ENCODE results near the gene VSIG10L. TPM values are rescaled to one million over a fixed set of nuclear protein-coding genes. Genes with fewer than 3 reads are reported as not detected.

VSIG10L gene
- total RNA-seq, 1 donor from 2014 or later = 0.52 TPM

GRCh38 chr19:51339313-51339686 lies 2.6 kb downstream of the VSIG10L start:
- Histone ChIP-seq H3K27me3 (ENCODE audit: control insufficient read depth in 3 of 3, insufficient read depth in 3 of 3, low read length in 3 of 3) (peaks cover 0 to 9% (median 5%) of the 10 kb centered on the region in 3 donors), H3K9ac (ENCODE audit: low read depth in 1 of 3, low read length in 3 of 3) (no peak overlapping the region), H3K36me3 (ENCODE audit: control insufficient read depth in 3 of 3, insufficient read depth in 3 of 3, low read length in 3 of 3) (peaks cover 0 to 2% (median 0%) of the 10 kb centered on the region in 3 donors), H3K27ac (ENCODE audit: low read depth, low read length) (no peak overlapping the region), H3K4me3 (ENCODE audit: low read length in 3 of 3) (peak overlapping the region; percentile 50 to 68 (median 62)), H3K4me1 (ENCODE audit: control insufficient read depth in 3 of 3, insufficient read depth in 3 of 3, low read length in 3 of 3) (peaks cover 7 to 16% (median 8%) of the 10 kb centered on the region in 3 donors), H3K9me3 (ENCODE audit: control insufficient read depth in 3 of 3, low read length in 3 of 3) (no peaks in the 10 kb centered on the region)

GRCh38 chr19:51338563-51339312 lies 3.2 kb downstream of the VSIG10L start:
- no peaks in the 10 kb centered on the region for H3K9me3 ChIP-seq (ENCODE audit: control insufficient read depth in 3 of 3, low read length in 3 of 3)
- peak overlapping the region; percentile 50 to 68 (median 62) for H3K4me3 ChIP-seq (ENCODE audit: low read length in 3 of 3)
- no peaks in the 10 kb centered on the region for H3K36me3 ChIP-seq (ENCODE audit: control insufficient read depth in 3 of 3, insufficient read depth in 3 of 3, low read length in 3 of 3)
- peaks cover 7 to 16% (median 8%) of the 10 kb centered on the region in 3 donors for H3K4me1 ChIP-seq (ENCODE audit: control insufficient read depth in 3 of 3, insufficient read depth in 3 of 3, low read length in 3 of 3)
- peaks cover 0 to 9% (median 5%) of the 10 kb centered on the region in 3 donors for H3K27me3 ChIP-seq (ENCODE audit: control insufficient read depth in 3 of 3, insufficient read depth in 3 of 3, low read length in 3 of 3)
- peak overlapping the region in 1 of 3 donors; percentile 25 for H3K9ac ChIP-seq (ENCODE audit: low read depth in 1 of 3, low read length in 3 of 3)
- no peak overlapping the region for H3K27ac ChIP-seq (ENCODE audit: low read depth, low read length)

- Histone ChIP-seq H3K9ac (ENCODE audit: low read depth in 1 of 3, low read length in 3 of 3) (no peak overlapping the region), H3K9me3 (ENCODE audit: control insufficient read depth in 3 of 3, low read length in 3 of 3) (no peaks in the 10 kb centered on the region), H3K4me3 (ENCODE audit: low read length in 3 of 3) (no peak overlapping the region), H3K36me3 (ENCODE audit: control insufficient read depth in 3 of 3, insufficient read depth in 3 of 3, low read length in 3 of 3) (no peaks in the 10 kb centered on the region), H3K27me3 (ENCODE audit: control insufficient read depth in 3 of 3, insufficient read depth in 3 of 3, low read length in 3 of 3) (peaks cover 0 to 9% (median 5%) of the 10 kb centered on the region in 3 donors), H3K27ac (ENCODE audit: low read depth, low read length) (no peak overlapping the region), H3K4me1 (ENCODE audit: control insufficient read depth in 3 of 3, insufficient read depth in 3 of 3, low read length in 3 of 3) (peaks cover 7 to 16% (median 8%) of the 10 kb centered on the region in 3 donors)
Measured at GRCh38 chr19:51337861-51338562, 3.9 kb downstream of the VSIG10L start.

- Histone ChIP-seq H3K4me3 (ENCODE audit: low read length in 3 of 3) (no peak overlapping the region), H3K27me3 (ENCODE audit: control insufficient read depth in 3 of 3, insufficient read depth in 3 of 3, low read length in 3 of 3) (peaks cover 0 to 9% (median 5%) of the 10 kb centered on the region in 3 donors), H3K36me3 (ENCODE audit: control insufficient read depth in 3 of 3, insufficient read depth in 3 of 3, low read length in 3 of 3) (no peaks in the 10 kb centered on the region), H3K4me1 (ENCODE audit: control insufficient read depth in 3 of 3, insufficient read depth in 3 of 3, low read length in 3 of 3) (peaks cover 7 to 16% (median 8%) of the 10 kb centered on the region in 3 donors), H3K9ac (ENCODE audit: low read depth in 1 of 3, low read length in 3 of 3) (no peak overlapping the region), H3K27ac (ENCODE audit: low read depth, low read length) (no peak overlapping the region), H3K9me3 (ENCODE audit: control insufficient read depth in 3 of 3, low read length in 3 of 3) (no peaks in the 10 kb centered on the region)
Measured at GRCh38 chr19:51337141-51337860, 4.6 kb downstream of the VSIG10L start.

GRCh38 chr19:51333836-51334460 lies 8.0 kb downstream of the VSIG10L start:
- Histone ChIP-seq H3K4me1 (ENCODE audit: control insufficient read depth in 3 of 3, insufficient read depth in 3 of 3, low read length in 3 of 3) (peaks cover 1 to 5% (median 2%) of the 10 kb centered on the region in 3 donors), H3K27me3 (ENCODE audit: control insufficient read depth in 3 of 3, insufficient read depth in 3 of 3, low read length in 3 of 3) (peaks cover 0 to 7% (median 5%) of the 10 kb centered on the region in 3 donors), H3K9me3 (ENCODE audit: control insufficient read depth in 3 of 3, low read length in 3 of 3) (no peaks in the 10 kb centered on the region), H3K27ac (ENCODE audit: low read depth, low read length) (no peak overlapping the region), H3K36me3 (ENCODE audit: control insufficient read depth in 3 of 3, insufficient read depth in 3 of 3, low read length in 3 of 3) (no peaks in the 10 kb centered on the region), H3K9ac (ENCODE audit: low read depth in 1 of 3, low read length in 3 of 3) (no peak overlapping the region), H3K4me3 (ENCODE audit: low read length in 3 of 3) (no peak overlapping the region)

GRCh38 chr19:51331716-51332115 lies 10.2 kb downstream of the VSIG10L start:
- Histone ChIP-seq H3K9me3 (ENCODE audit: control insufficient read depth in 3 of 3, low read length in 3 of 3) (no peaks in the 10 kb centered on the region), H3K4me3 (ENCODE audit: low read length in 3 of 3) (no peak overlapping the region), H3K27ac (ENCODE audit: low read depth, low read length) (no peak overlapping the region)

GRCh38 chr19:51331193-51331592 lies 10.7 kb downstream of the VSIG10L start:
- Histone ChIP-seq H3K27ac (ENCODE audit: low read depth, low read length) (no peak overlapping the region), H3K36me3 (ENCODE audit: control insufficient read depth in 3 of 3, insufficient read depth in 3 of 3, low read length in 3 of 3) (no peaks in the 10 kb centered on the region), H3K9ac (ENCODE audit: low read depth in 1 of 3, low read length in 3 of 3) (no peak overlapping the region), H3K4me3 (ENCODE audit: low read length in 3 of 3) (no peak overlapping the region), H3K27me3 (ENCODE audit: control insufficient read depth in 3 of 3, insufficient read depth in 3 of 3, low read length in 3 of 3) (peaks cover 8 to 29% (median 26%) of the 10 kb centered on the region in 3 donors), H3K4me1 (ENCODE audit: control insufficient read depth in 3 of 3, insufficient read depth in 3 of 3, low read length in 3 of 3) (no peaks in the 10 kb centered on the region), H3K9me3 (ENCODE audit: control insufficient read depth in 3 of 3, low read length in 3 of 3) (no peaks in the 10 kb centered on the region)

More at GRCh38 chr19:51331716-51332115, 10.2 kb downstream of the VSIG10L start:
- Histone ChIP-seq H3K27me3 (ENCODE audit: control insufficient read depth in 3 of 3, insufficient read depth in 3 of 3, low read length in 3 of 3) (peaks cover 7 to 25% (median 23%) of the 10 kb centered on the region in 3 donors), H3K9ac (ENCODE audit: low read depth in 1 of 3, low read length in 3 of 3) (no peak overlapping the region), H3K36me3 (ENCODE audit: control insufficient read depth in 3 of 3, insufficient read depth in 3 of 3, low read length in 3 of 3) (no peaks in the 10 kb centered on the region), H3K4me1 (ENCODE audit: control insufficient read depth in 3 of 3, insufficient read depth in 3 of 3, low read length in 3 of 3) (no peaks in the 10 kb centered on the region)

GRCh38 chr19:51330366-51330765 lies 11.6 kb downstream of the VSIG10L start:
- no peak overlapping the region for H3K27ac ChIP-seq (ENCODE audit: low read depth, low read length)
- H3K36me3 ChIP-seq (ENCODE audit: control insufficient read depth in 3 of 3, insufficient read depth in 3 of 3, low read length in 3 of 3) = no peaks in the 10 kb centered on the region
- H3K4me3 ChIP-seq (ENCODE audit: low read length in 3 of 3) = no peak overlapping the region
- no peaks in the 10 kb centered on the region for H3K9me3 ChIP-seq (ENCODE audit: control insufficient read depth in 3 of 3, low read length in 3 of 3)
- H3K27me3 ChIP-seq (ENCODE audit: control insufficient read depth in 3 of 3, insufficient read depth in 3 of 3, low read length in 3 of 3) = peaks cover 15 to 36% (median 33%) of the 10 kb centered on the region in 3 donors
- H3K4me1 ChIP-seq (ENCODE audit: control insufficient read depth in 3 of 3, insufficient read depth in 3 of 3, low read length in 3 of 3) = no peaks in the 10 kb centered on the region
- H3K9ac ChIP-seq (ENCODE audit: low read depth in 1 of 3, low read length in 3 of 3) = no peak overlapping the region

GRCh38 chr19:51329411-51329810 lies 12.5 kb downstream of the VSIG10L start:
- Histone ChIP-seq H3K4me1 (ENCODE audit: control insufficient read depth in 3 of 3, insufficient read depth in 3 of 3, low read length in 3 of 3) (no peaks in the 10 kb centered on the region), H3K27me3 (ENCODE audit: control insufficient read depth in 3 of 3, insufficient read depth in 3 of 3, low read length in 3 of 3) (peaks cover 16 to 36% (median 36%) of the 10 kb centered on the region in 3 donors), H3K36me3 (ENCODE audit: control insufficient read depth in 3 of 3, insufficient read depth in 3 of 3, low read length in 3 of 3) (no peaks in the 10 kb centered on the region), H3K9me3 (ENCODE audit: control insufficient read depth in 3 of 3, low read length in 3 of 3) (no peaks in the 10 kb centered on the region), H3K4me3 (ENCODE audit: low read length in 3 of 3) (no peak overlapping the region), H3K9ac (ENCODE audit: low read depth in 1 of 3, low read length in 3 of 3) (no peak overlapping the region), H3K27ac (ENCODE audit: low read depth, low read length) (no peak overlapping the region)
